ENCODE data around the gene ENDOD1.

The ENDOD1 gene

DNA sequence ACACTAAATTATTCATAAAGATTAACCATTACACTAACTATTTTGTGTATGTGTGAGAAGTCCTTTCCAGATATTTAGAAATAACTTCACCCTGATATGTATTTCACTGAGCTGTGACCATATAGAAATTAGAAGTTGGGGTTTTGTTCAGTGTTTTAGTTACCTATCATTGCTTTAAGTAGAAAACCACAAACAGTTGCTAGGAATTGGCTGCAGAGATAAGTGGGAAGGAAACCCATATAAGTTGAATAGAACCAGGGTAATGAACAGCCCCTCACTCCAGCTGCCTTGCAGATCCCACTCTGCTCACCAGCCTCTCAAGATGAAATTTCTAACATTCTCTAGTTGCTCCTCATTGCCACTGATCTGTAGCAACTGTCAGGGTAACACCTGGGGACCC, 12.7 kb upstream of the ENDOD1 start:
- DNase-seq (ENCODE audit: low spot score), result no peak

DNA sequence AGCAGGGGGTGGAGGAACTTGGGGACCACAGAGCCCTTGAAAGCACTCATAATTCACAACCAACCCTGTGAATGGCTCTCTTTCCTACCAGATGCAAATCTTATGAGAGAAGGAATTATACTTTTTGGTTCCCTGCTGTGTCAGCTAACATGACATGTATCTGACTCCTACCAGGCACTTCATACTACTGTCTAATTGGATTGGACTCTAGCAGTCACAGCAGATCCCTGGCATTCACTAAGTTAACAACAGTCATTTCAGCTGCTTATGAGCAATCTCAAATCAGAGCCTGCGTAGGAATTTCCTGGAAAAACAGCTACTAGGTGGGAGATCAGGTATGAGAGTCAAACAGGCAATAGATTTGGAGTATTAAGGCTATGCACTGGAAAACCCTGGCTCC, 11.1 kb upstream of the ENDOD1 start:
- DNase-seq (ENCODE audit: low spot score), result no peak

DNA sequence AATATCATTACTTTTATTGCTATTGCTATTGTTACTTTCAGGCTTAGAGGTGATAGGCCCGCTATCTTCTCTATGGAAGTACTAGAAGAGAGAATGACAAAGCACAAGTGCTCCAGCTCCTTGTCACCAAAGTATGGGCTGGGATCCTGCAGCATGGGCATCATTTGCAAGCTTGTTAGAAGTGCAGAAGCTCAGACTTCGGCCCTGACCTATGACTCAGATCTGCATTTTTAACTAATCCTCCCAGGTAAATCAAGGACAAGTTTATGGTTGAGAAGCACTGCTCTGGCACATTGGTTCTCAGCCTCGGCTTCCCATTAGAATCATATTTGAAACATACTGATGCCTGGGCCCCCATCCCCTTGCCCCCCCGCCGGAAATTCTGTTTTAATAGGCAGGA, 8.6 kb upstream of the ENDOD1 start:
- DNase-seq (ENCODE audit: low spot score), result no peak

DNA sequence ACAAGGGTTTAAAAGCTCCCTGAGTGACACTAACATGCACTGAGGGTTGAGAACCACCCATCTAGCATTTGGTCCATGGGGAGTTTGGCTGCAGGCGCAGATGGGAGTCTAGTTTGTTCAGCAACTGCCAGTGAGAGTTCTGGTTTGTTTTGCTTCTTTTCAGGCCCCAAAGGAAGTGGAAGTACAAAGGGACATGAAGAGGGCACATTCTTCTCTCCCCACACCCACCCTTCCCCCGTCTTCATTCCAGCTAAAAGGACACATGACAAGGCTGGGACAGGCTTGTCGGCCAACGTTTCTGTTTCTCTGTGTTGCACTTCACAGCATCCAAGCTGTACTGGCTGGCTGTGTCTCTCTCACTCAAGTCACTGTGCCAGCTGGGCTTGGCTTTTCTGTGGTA, 8.2 kb upstream of the ENDOD1 start:
- no peak for DNase-seq (ENCODE audit: low spot score)

DNA sequence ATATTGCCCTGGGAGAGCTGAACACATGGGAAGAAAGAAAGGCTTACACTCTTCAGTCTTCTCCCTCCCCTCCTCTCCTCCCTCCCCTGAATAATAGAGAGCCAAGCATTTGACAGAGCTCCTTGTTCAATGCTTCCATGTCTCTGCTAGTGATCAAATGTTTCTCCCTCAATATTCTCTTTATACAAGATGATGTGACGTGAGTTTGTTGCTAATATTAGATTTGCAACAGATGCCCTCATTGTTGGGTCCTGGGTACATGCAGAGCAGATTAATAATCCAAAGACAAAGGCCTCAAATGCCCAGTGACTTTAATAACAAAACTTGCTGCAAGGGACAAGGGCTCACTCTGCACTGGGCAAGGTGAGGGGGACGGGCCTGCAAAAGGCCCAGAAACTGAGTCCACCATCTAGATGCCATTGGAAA, 7.1 kb upstream of the ENDOD1 start:
- DNase-seq (ENCODE audit: low spot score), result no peak

DNA sequence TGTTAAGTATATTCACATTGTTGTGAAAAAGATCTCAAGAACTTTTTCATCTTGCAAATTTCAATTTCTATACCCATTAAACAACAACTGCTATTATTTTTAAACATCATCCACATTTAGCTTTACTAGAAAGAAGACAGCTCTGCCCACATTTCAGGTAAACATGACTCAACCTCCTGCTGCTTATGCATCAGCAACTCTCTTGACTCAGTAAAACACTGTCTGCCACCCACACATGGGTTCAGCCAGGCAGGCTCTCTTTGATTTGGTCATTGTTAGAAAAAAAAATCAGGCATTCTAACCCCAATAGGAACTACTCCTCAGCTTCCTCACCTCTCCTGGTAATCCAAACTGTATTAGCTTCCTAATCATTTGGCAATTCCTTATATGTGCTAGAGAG, 5.1 kb upstream of the ENDOD1 start:
- DNase-seq (ENCODE audit: low spot score), result no peak

DNA sequence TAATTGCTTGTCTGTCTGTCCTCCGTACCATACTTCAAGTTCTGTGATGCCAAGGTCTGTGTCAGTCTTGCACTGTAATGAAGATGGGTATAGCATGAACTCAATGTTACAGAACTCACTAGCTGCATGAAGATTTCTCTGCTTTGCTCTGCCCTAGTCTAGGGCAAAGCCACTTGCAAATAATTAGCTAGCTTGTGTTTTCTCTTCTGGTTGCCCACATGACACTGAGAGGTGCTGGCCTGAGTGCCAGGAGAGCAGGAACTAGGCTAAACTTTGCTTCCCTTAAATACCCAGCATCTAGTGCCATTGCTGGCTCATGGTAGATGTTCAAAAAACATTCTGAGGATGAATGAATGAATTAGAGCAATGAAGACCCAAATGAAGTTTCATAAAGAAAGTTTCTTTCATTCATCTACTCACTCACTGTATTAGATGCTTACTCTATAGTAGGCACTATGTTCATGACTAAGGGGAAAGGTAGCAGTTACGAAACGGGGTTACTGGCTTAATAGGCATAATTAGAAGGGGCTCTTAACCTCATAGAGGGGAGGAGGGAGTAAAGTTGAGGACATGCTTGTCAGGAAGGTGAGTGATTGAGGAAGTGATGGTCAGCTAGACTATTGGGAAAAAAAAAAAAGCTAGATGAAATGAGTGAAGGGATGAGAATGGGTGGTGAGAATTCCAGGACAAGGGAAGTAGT, 4.4 kb upstream of the ENDOD1 start:
- no peak for DNase-seq (ENCODE audit: low spot score)

DNA sequence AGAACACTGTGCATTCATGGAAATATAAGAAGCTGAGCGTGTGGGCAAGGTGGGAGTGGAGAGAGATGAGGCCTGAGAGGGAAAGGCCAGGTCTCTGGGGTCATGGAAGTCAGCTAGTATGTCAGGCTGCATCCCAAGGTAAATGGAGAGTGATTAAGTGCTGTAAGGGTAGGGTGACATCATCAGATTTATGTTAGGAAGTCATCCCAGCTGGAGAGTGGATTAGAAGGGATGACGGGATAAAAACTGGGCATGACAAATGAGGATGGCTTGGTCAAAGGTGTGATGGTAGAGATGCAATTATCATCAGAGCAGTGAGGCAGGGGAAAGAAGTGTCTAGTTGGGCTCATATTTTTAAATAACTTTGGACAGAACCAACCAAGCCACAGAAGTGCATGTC, 3.5 kb upstream of the ENDOD1 start:
- no peak for DNase-seq (ENCODE audit: low spot score)

DNA sequence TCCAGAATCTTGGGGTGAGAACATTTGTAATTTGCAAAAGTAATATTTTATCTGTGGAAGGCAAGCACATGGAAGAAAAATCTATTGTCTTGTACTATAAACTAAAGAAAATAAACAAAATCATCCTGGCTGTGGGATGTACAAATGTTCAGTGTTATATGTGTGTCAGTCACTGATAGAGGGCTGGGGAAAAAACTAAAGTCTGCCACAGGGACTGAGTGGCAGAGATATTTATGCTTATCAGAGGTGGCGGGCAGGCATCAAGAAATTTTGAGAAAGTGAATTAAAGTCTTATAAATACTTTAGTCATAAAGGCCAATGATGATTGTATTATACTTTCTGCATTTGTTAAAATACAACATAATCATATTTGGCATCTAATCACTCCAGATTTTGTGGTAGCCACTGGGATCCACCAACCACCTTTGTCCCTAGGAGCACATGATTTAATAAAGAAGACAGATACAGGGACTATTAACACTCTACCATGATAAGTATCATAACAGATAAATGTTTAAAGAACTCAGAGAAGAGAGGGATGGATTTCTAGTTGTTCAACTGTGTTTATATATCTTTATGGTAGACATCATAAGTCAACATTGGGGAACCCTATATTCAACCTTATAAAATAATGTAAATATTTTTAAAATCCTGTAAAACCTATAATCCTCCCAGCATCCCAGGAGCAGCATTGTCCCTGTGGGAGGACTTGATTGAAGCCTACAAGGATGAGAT, 2.6 kb upstream of the ENDOD1 start:
- DNase-seq (ENCODE audit: low spot score), result no peak

DNA sequence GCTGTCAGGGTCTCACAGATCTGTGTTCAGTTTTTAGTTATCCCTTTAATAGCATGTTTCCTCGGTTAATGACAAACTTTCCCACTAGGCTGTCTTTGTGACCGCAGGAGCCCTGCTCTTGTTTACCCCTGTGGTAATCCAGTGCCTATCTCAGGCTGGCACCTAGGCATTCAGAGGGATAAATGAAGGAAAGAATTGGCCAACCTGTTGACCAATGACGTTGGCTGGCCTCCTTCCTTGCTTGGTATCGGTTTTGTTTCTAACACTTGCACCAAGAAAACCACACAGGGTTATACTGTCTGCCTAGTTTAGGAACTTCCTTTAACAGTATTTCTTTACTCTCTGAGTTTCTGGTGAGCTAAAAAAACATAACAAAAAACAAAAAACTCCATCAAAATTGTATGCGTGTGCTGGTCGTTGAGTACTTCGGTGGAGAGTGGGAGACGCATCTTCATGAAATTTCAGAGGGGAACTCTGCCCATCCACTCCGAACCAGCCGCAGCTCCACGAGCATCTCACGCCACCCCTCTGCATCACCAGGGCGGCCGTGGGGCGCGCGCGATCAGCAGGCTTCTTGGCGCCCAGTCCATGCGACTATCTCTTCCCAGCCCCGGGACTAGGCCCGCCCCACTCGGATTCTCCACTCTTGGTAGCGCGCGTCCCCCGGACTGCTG, 563 bp upstream of the ENDOD1 start:
- peak; percentile 50 for DNase-seq (ENCODE audit: low spot score)

DNA sequence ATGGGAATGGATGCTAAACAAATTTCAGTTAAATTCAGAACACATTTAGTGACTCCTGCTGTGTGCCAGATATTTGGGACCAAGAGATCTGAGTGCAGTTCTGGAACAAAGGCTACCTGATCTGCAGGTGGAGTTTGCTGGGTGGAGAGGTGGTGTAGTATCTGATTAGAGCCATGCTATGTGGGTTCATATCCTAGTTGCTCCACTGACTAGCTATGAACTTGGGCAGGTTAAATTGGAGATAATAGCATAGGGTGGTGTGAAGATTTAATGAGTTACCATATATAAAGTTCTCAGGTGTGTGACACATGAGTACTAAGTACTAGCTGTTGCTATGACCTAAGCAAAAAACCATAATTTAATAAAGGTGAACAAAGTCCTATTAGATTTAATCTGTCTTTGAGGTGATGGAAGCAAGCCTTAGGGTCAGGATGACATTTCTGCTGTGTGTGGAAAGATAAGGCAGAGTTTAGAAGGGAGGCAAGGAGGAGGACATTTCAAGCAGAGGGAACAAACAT, 2.1 kb downstream of the ENDOD1 start:
- no peak for DNase-seq (ENCODE audit: low spot score)

DNA sequence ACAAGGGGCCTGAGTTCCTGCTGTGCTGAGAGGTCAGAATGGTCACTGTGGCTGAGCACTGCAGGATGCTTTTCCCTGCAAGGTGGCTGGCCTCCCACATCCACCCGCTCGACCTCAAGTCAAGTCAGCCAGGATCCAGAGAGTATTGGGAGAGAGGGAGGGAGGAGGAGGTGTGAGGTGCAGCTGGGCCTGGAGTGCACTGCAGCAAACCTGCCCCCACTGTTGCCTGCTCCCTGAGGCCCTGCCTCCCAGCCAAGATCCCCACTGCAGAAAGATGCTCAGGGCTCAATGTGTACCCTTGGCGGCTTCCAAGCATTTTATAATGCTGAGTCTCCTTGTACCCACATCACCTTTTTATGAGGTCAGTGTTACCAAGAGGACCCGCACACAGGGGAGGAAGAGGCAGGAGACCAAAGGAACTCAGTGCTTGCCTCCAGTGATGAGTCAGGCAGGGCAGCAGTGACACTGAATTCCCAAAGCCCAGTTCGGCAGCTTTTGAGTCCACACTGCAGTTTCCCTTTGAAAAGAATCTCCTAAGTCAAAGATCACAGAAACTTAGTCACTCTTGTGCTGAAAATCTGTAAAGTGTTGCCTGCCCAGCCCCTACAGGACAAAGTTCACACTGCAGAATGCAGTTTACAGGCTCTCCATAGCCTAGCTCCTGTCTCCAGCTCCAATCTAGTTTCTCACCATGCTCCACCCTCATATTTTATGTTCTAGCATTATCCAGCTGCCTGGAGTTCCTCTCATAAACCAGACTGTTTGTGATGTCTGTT, 3.1 kb downstream of the ENDOD1 start:
- peak; percentile 29 for DNase-seq (ENCODE audit: low spot score)

DNA sequence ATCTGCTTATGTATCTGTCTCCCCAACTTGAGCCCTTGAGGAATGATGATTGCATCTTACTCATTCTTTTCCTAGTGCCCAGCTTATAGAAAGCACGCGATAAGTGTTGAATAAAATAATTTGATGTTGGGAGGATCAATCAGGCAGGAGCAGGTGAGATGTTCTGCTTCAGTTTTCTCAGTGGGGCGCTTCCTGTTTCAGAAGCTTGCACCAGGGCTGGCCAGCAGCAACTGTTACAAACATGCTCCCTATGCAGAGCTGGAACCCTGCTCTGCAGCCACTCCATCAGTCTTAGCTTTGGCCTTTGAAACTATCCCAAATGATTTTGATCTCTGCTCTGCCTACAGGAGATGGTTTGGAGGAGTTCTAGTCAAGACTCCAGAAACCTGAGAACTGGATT, 3.9 kb downstream of the ENDOD1 start:
- no peak for DNase-seq (ENCODE audit: low spot score)

DNA sequence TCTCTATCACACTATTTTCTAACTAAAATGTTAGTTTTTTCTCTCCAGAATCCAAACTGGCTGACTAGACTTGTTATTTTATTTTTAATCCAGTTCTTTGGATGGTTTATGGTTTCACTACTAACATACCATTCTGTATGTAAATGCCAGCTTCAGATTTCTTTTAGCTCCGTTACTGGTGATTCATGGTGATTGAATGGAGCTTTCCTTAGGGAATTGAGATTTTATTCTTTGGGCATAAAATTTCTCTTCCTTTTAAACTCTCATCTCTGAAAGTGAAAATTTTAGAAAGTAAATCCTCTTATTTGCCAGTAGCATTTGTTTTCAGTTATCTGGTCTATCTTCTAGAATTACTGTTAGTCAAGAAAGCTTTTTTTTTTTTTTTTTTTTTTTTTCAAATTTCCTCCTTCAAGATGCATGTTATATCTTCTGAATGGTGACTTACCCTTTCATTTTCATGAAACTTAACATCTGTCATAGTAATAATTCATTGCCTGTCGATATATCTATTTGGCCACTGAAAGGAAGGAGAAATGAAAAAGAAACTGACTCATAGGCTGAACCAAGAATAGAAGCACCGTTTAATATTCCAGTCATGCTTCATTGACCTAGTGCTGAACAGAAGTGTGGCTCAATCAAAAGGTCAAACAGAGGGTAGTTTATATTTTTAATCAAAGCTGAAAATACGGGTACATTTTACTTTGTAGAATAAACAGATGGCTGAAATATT, 6.4 kb downstream of the ENDOD1 start:
- DNase-seq (ENCODE audit: low spot score), result no peak

DNA sequence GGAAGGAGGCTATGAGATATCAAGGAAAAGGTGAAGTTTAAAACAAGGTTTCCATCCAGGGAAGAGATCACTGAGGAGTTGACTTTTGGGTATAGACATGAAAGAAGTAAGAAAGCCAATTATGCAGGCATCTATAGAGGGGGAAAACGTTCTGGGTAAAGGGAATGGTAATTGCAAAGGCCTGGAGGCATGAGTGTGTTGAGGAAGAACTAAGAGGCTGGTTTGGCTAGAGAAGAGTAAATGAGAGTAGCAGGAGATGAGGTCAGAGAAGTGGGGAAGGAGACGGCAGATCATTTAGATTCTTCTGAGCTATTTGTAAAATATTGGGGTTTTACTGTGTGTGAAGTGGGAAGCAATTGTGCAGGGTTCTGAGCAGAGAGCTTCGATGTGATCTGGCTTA, 7.6 kb downstream of the ENDOD1 start:
- DNase-seq (ENCODE audit: low spot score), result no peak

DNA sequence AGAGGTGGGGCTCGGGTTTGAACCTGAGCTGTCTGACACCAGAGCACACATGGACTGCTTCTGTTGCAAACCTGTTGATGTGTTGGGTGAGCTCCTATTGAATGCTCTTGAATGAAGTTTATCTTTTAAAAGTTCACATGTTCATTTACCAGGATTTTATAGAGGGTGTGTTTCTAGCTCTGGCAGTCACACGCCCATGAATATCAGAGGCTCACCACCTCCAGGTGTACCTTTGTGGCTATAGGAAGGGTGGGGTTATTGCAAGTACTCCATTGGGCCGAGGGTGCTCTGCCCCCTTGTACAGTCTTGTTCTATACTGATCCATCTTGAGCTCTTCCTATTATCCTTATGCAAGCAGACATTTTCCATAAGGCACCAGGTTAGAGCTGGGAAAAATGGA, 9.2 kb downstream of the ENDOD1 start:
- DNase-seq (ENCODE audit: low spot score), result no peak

DNA sequence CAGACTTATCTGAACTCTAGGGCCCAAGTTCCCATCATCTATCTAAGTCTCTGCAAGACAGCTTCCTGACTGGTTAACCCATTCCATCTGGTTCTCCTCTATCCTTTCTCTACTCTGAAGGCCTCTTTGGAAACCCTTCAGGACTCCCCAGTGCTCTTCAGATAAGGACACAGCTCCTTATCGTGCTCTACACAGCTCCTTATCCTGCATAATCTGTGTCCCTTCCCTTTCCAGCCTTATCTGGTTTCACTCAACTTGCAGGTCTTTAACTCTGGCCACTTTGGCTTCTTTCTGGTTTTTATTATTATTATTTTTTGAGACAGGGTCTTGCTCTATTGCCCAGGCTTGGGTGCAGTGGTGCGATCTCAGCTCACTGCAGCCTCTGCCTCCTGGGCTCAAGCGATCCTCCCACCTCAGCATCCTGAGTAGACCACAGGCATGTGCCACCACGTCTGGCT, 10.6 kb downstream of the ENDOD1 start:
- DNase-seq (ENCODE audit: low spot score), result no peak

DNA sequence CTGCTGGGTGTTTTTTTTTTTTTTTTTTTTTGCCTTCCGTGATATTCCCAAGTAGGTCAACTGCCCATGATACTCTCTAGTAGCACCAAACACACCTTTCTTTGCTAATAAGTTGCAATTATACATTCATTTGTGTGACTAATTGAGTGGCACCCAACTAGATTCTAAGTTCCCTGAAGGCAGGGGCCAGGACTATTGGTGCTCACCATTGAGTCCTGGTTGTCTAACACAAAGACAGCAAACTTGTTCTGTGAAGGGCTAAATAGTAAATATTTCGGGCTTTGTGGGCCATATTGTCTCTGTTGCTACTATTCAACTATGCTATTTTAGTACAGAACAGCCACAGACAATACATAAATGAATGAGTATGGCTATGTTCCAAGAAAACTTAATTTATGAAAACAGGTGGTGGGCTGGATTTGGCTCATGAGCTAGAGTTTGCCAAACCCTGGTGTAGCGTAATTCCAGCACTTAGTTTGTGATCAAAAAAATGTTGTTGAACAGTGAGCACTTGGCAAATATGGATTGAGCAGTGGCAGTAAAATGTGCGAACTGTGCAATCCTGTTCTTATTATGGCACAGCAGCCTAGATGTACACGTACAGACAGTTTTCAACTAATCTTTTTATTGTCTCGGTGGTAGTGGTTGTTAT, 11.3 kb downstream of the ENDOD1 start:
- peak; percentile 62 for DNase-seq (ENCODE audit: low spot score)

DNA sequence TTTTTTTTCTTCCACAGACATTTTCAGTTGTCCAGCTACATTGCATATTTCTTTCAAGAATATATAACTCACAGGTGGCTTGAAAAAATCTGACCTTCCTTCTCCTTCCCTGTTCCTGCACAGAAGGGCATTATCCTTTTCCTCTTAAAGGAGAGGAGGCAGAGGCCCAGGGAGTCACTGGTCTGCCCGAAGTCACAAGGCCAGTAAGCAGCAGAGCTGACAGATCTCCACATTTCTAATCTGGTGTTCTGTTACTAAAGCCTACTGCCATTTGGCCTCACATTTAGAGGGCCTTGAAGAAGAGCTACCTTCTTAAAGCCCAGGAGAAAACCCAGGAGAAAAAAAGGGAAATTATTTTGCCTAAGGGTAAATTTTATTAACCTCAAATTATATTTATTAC, 12.3 kb downstream of the ENDOD1 start:
- peak; percentile 47 for DNase-seq (ENCODE audit: low spot score)

DNA sequence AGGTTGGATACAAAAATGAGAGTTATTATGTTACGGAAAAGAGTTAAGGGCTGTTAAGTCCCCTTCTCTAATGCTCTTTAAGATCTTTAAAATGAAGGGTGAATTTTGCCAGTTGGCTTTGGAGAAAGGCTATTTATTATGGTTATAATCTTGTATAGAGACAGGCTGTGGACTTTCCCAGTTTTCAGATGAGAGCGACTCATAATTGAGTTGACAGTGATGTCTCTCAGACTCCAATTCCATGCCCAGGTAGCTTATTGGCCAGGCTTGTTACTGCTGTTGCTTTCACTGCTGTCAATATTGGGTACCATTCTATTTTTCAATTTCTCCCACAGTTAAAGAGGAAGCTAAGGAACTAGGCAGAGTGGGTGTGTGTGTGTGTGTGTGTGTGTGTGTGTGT, 13.1 kb downstream of the ENDOD1 start:
- no peak for DNase-seq (ENCODE audit: low spot score)

DNA sequence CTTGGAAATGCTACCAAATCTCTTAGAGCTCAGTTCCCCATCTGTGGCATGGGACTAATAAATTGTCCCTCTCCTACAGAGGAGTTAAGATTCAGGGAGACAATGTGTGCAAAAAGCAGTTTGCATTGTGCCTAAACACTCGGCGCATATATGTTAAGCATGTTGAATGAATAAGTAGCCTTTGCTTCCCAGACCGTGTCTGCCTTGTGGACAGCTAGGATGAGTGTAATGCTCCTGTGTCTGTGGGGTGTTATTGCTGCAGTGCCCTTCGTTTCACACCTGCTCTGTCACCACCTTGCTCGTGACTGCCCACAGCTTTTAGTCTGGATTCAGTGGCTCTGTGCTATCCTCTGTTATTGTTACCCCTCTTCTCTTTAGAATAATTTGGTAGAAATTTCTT, 14.1 kb downstream of the ENDOD1 start:
- DNase-seq (ENCODE audit: low spot score), result peak; percentile 40

All from cerebellar cortex (tissue), 1 donor.